ENCODE measurements around the gene WDR86.
A peak's percentile ranks its signal among the peaks of the same experiment; 100 is the strongest.

Gene WDR86

GRCh38 chr7:151371266-151371665, 38.6 kb downstream of the WDR86 start:
- CTCF ChIA-PET: interaction anchor here (0.8 to 7.4 kb wide), 5 partner anchors 8 to 388 kb away, joined by 5 to 77 read pairs (median 5); no protein-coding TSS in a partner anchor

GRCh38 chr7:151368136-151368571, 41.7 kb downstream of the WDR86 start:
- TF ChIP-seq CTCF (IDR thresholded peaks at IDR 0.05; ENCODE audit: control extremely low read depth, extremely low read depth, low read depth, missing control alignments): peak; percentile 92
- POLR2A ChIA-PET: no interaction called here

More at GRCh38 chr7:151371266-151371665, 38.6 kb downstream of the WDR86 start:
- POLR2A ChIA-PET: no interaction called here
- no peak for TF ChIP-seq CTCF (IDR thresholded peaks at IDR 0.05; ENCODE audit: control extremely low read depth, extremely low read depth, low read depth, missing control alignments)
- no peak for DNase-seq (ENCODE audit: extremely low spot score)

GRCh38 chr7:151367284-151367683, 42.6 kb downstream of the WDR86 start:
- CTCF ChIA-PET: interaction anchor here (0.8 to 7.4 kb wide), 11 partner anchors 13 to 447 kb away, joined by 3 to 77 read pairs (median 4); no protein-coding TSS in a partner anchor
- POLR2A ChIA-PET: no interaction called here
- no peak for TF ChIP-seq CTCF (IDR thresholded peaks at IDR 0.05; ENCODE audit: control extremely low read depth, extremely low read depth, low read depth, missing control alignments)
- no peak for DNase-seq (ENCODE audit: extremely low spot score)

More at GRCh38 chr7:151368136-151368571, 41.7 kb downstream of the WDR86 start:
- CTCF ChIA-PET: interaction anchor here (0.8 to 7.4 kb wide), 26 partner anchors 8 to 409 kb away, joined by 3 to 77 read pairs (median 5); partner anchors contain the start of gene NUB1
- DNase-seq (ENCODE audit: extremely low spot score): peak; percentile 84

- no peak for DNase-seq (ENCODE audit: extremely low spot score)
- POLR2A ChIA-PET: interaction anchor here (0.9 kb wide), 1 partner anchor 10 kb away, joined by 4 read pairs; no protein-coding TSS in a partner anchor
- TF ChIP-seq CTCF (IDR thresholded peaks at IDR 0.05; ENCODE audit: control extremely low read depth, extremely low read depth, low read depth, missing control alignments): no peak
- CTCF ChIA-PET: interaction anchor here (0.8 to 7.4 kb wide), 12 partner anchors 13 to 447 kb away, joined by 3 to 77 read pairs (median 4); no protein-coding TSS in a partner anchor
These were observed 43.0 kb downstream of the WDR86 start for GRCh38 chr7:151366880-151367222.

GRCh38 chr7:151366166-151366879, 43.5 kb downstream of the WDR86 start:
- ChIA-PET CTCF (interaction anchor here (0.8 to 7.4 kb wide), 13 partner anchors 10 to 448 kb away, joined by 3 to 77 read pairs (median 4); no protein-coding TSS in a partner anchor), POLR2A (interaction anchor here (0.9 kb wide), 1 partner anchor 9 kb away, joined by 4 read pairs; no protein-coding TSS in a partner anchor)
- TF ChIP-seq CTCF (IDR thresholded peaks at IDR 0.05; ENCODE audit: control extremely low read depth, extremely low read depth, low read depth, missing control alignments): no peak
- no peak for DNase-seq (ENCODE audit: extremely low spot score)

GRCh38 chr7:151363182-151363581, 46.7 kb downstream of the WDR86 start:
- ChIA-PET CTCF (interaction anchor here (0.7 to 2.5 kb wide), 4 partner anchors 8 to 150 kb away, joined by 3 to 11 read pairs (median 5); no protein-coding TSS in a partner anchor), POLR2A (no interaction called here)
- no peak for TF ChIP-seq CTCF (IDR thresholded peaks at IDR 0.05; ENCODE audit: control extremely low read depth, extremely low read depth, low read depth, missing control alignments)
- DNase-seq (ENCODE audit: extremely low spot score): no peak

Data from GM10248 (cell line).